Natural killer cell (primary cell): ENCODE measurements around the gene DDOST. TPM values are rescaled to one million over a fixed set of nuclear protein-coding genes. Genes with fewer than 3 reads are reported as not detected.

Experiments
- ATAC-seq, 3 donors: fragments of 150-1000 bp in 2 of 3; fragments of 200-7000 bp in 1 of 3; cut with Tn5 transposase; 1 replicate in 1 of 3; 2 replicates in 2 of 3; pipeline ENCODE4 v1.10.0; 2021; ENCODE audit warnings: mild to moderate bottlenecking in 2 of 3, moderate library complexity in 2 of 3
- DNase-seq, 2 donors: peaks; one replicate each; pipeline versions ENCODE4 v3.0.0 to v3.0.0-alpha.2; 2013 to 2021; ENCODE audit warnings: mixed read lengths in 1 of 2
- H3K27ac ChIP-seq: one replicate; pipeline ENCODE4 v1.5.1; 2013; ENCODE audit warnings: mild to moderate bottlenecking, low read length
- H3K27me3 ChIP-seq: one replicate; pipeline ENCODE4 v1.6.1; 2013; ENCODE audit warnings: low read length; ENCODE audit not compliant: control insufficient read depth, insufficient read depth
- H3K36me3 ChIP-seq: one replicate; pipeline ENCODE4 v1.6.1; 2013; ENCODE audit warnings: low read length; ENCODE audit not compliant: control insufficient read depth, insufficient read depth
- H3K4me1 ChIP-seq: one replicate; pipeline ENCODE4 v1.6.1; 2013; ENCODE audit warnings: low read length; ENCODE audit not compliant: control insufficient read depth, insufficient read depth
- H3K4me3 ChIP-seq: one replicate; pipeline ENCODE4 v1.5.1; 2013; ENCODE audit warnings: low read length
- H3K9me3 ChIP-seq: one replicate; pipeline ENCODE4 v1.6.1; 2013; ENCODE audit warnings: low read length; ENCODE audit not compliant: control insufficient read depth, insufficient read depth
- H3K27ac Mint-ChIP-seq, 2 donors: one replicate each; pipeline ENCODE4 v1.8.0; 2022; ENCODE audit warnings: mild to moderate bottlenecking in 2 of 2, mixed read lengths in 2 of 2, moderate library complexity in 1 of 2
- H3K27me3 Mint-ChIP-seq, 2 donors: one replicate each; pipeline ENCODE4 v1.8.0; 2022; ENCODE audit warnings: low read depth in 2 of 2, mixed read lengths in 2 of 2
- H3K36me3 Mint-ChIP-seq: one replicate; pipeline ENCODE4 v1.8.0; 2022; ENCODE audit warnings: mixed read lengths
- H3K4me1 Mint-ChIP-seq, 2 donors: one replicate each; pipeline ENCODE4 v1.8.0; 2022; ENCODE audit warnings: mixed read lengths in 2 of 2
- H3K4me3 Mint-ChIP-seq: one replicate; pipeline ENCODE4 v1.8.0; 2022; ENCODE audit warnings: mild to moderate bottlenecking, moderate library complexity, mixed read lengths
- H3K9me3 Mint-ChIP-seq, 2 donors: one replicate each; pipeline ENCODE4 v1.8.0; 2022; ENCODE audit warnings: mixed read lengths in 2 of 2
- CTCF ChIP-seq: fragments of 200-600 bp; IDR thresholded peaks from one replicate; pipeline ENCODE4 v1.8.0; 2022; ENCODE audit warnings: antibody characterized with exemption
- WGBS: methylation state at CpG from one replicate; pipeline ENCODE4 v1.1.7; 2013; ENCODE audit warnings: missing lambda C conversion rate; ENCODE audit not compliant: insufficient coverage; 5-methylcytosine and 5-hydroxymethylcytosine counted together
- intact Hi-C: fragments of 100-400 bp; cut with micrococcal nuclease; formaldehyde crosslinking; loops from one replicate; pipeline ENCODE4 v1.14.2; 2022
- total RNA-seq, 4 donors: library from RNA; stranded (reverse); fragments of 120-200 nt in 1 of 4; gene quantifications; one replicate each; pipeline versions ENCODE4 v1.2.3 to v1.2.4, GENCODE V29; 2013 to 2022

The DDOST gene
- total RNA-seq, 3 donors from 2014 or later (not counting 1 experiment from before 2014, with no cell fraction given): 137 to 158 (median 153) TPM

DNA sequence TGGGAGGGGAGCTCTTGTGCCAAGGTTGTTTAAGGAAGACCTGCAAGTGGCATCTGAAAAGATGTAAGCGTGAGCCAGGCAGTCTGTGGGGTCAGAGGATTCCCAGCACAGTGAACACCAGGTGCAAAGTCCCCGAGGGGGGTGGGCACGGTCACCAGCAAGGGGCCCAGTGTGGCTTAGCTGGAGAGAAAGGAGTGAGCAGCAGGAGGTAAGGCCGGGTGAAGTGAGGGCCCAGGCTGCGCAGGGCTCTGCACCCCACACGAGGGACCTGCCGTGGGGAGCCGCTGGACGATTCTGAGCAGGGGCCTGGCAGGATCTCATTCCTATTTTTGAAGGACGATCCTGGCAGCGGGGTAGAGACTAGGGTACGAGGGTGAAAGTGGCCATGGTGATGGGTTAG, 4.1 kb downstream of the DDOST start:
- ATAC-seq (no peak), DNase-seq (no peak)
- peaks cover 44% of the 10 kb centered on the region in 2 donors for H3K4me1 Mint-ChIP-seq
- no peaks in the 10 kb centered on the region for H3K27me3 ChIP-seq
- H3K9me3 ChIP-seq: no peaks in the 10 kb centered on the region
- no peak overlapping the region for H3K27ac ChIP-seq
- no peak for TF ChIP-seq CTCF
- H3K36me3 ChIP-seq: peaks cover 55% of the 10 kb centered on the region
- no peaks in the 10 kb centered on the region for H3K36me3 Mint-ChIP-seq
- H3K9me3 Mint-ChIP-seq: no peaks in the 10 kb centered on the region
- 95% methylated on average over 12 of the region's 12 CpGs for WGBS
- H3K27ac Mint-ChIP-seq: peak overlapping the region; percentile 31 to 61
- peaks cover 17% of the 10 kb centered on the region for H3K4me1 ChIP-seq
- no peak overlapping the region for H3K4me3 Mint-ChIP-seq
- H3K27me3 Mint-ChIP-seq: no peaks in the 10 kb centered on the region
- intact Hi-C loops: no loop called here
- no peak overlapping the region for H3K4me3 ChIP-seq

GRCh38 chr1:20654104-20654690, 7.0 kb downstream of the DDOST start:
- no peaks in the 10 kb centered on the region for H3K9me3 ChIP-seq
- Mint-ChIP-seq H3K27ac (no peak overlapping the region), H3K4me3 (no peak overlapping the region), H3K36me3 (peaks cover 19% of the 10 kb centered on the region), H3K4me1 (peaks cover 18 to 29% of the 10 kb centered on the region in 2 donors), H3K9me3 (no peaks in the 10 kb centered on the region), H3K27me3 (no peaks in the 10 kb centered on the region)
- no peak overlapping the region for H3K4me3 ChIP-seq
- DNase-seq (no peak), ATAC-seq (no peak)
- H3K36me3 ChIP-seq: peaks cover 69% of the 10 kb centered on the region
- intact Hi-C loops: no loop called here
- H3K4me1 ChIP-seq: no peaks in the 10 kb centered on the region
- no peak for TF ChIP-seq CTCF
- H3K27me3 ChIP-seq: no peaks in the 10 kb centered on the region
- H3K27ac ChIP-seq: no peak overlapping the region
- WGBS: 91% methylated on average over 20 of the region's 20 CpGs

DNA sequence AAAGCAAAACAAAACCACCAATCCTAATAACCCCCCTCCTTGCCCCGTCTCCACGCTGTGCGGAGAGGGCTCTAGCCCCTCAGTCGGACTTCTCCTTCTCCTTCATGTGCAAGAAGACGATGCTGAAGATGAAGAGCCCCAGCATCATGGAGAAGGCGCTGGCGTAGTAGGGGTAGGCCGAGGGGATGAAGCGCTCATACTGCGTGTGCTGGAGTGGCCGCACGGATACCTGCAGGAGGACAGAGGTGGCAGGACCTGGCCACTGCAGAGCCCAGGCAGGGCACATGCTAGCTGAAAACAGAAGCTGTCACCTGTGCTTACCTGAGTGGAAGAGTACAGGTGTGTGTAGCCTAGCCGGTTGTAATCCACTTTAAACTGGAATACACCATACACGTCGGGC, 8.9 kb downstream of the DDOST start:
- 96% methylated on average over 15 of the region's 15 CpGs for WGBS
- H3K4me3 Mint-ChIP-seq: no peak overlapping the region
- H3K4me3 ChIP-seq: no peak overlapping the region
- TF ChIP-seq CTCF: no peak
- peaks cover 73% of the 10 kb centered on the region for H3K36me3 ChIP-seq
- H3K27me3 Mint-ChIP-seq: no peaks in the 10 kb centered on the region
- H3K4me1 ChIP-seq: no peaks in the 10 kb centered on the region
- H3K4me1 Mint-ChIP-seq: peaks cover 10 to 21% of the 10 kb centered on the region in 2 donors
- H3K9me3 ChIP-seq: no peaks in the 10 kb centered on the region
- no peak for ATAC-seq
- intact Hi-C loops: no loop called here
- no peak overlapping the region for H3K27ac ChIP-seq
- H3K27me3 ChIP-seq: no peaks in the 10 kb centered on the region
- no peak for DNase-seq
- H3K36me3 Mint-ChIP-seq: peaks cover 20% of the 10 kb centered on the region
- H3K9me3 Mint-ChIP-seq: no peaks in the 10 kb centered on the region
- no peak overlapping the region for H3K27ac Mint-ChIP-seq

GRCh38 chr1:20648946-20649345, 12.2 kb downstream of the DDOST start:
- H3K36me3 ChIP-seq: peaks cover 56% of the 10 kb centered on the region
- H3K4me1 ChIP-seq: no peaks in the 10 kb centered on the region

More at GRCh38 chr1:20648946-20649345, 12.2 kb downstream of the DDOST start:
- H3K27me3 Mint-ChIP-seq: no peaks in the 10 kb centered on the region
- H3K9me3 ChIP-seq: no peaks in the 10 kb centered on the region
- H3K4me3 ChIP-seq: no peak overlapping the region
- H3K9me3 Mint-ChIP-seq: no peaks in the 10 kb centered on the region
- no peak for ATAC-seq
- H3K4me1 Mint-ChIP-seq: peaks cover 0 to 11% of the 10 kb centered on the region in 2 donors
- H3K36me3 Mint-ChIP-seq: peaks cover 20% of the 10 kb centered on the region
- 97% methylated on average over 15 of the region's 15 CpGs for WGBS
- intact Hi-C loops: no loop called here
- no peak for TF ChIP-seq CTCF
- DNase-seq: no peak
- no peak overlapping the region for H3K4me3 Mint-ChIP-seq
- H3K27ac Mint-ChIP-seq: peak overlapping the region; percentile 29 to 53
- H3K27me3 ChIP-seq: no peaks in the 10 kb centered on the region
- no peak overlapping the region for H3K27ac ChIP-seq
